B cell (primary cell): Measurements from ENCODE around the gene ITPR1. TPM values are rescaled to one million over a fixed set of nuclear protein-coding genes. Genes with fewer than 3 reads are reported as not detected.

Experiments
- ATAC-seq: fragments of 200-7000 bp; cut with Tn5 transposase; one replicate; pipeline ENCODE4 v1.10.0; 2021; ENCODE audit warnings: low read depth, mild to moderate bottlenecking, moderate number of reproducible peaks, moderate library complexity
- CTCF ChIA-PET: fragments of 350-600 bp; sonication (Branson Sonifier 250); formaldehyde crosslinking; loops from one replicate; lab custom pipeline; 2021; ENCODE audit warnings: antibody characterized with exemption, inconsistent platforms; lab: Charles Lee
- POLR2A ChIA-PET: fragments of 350-600 bp; sonication (Branson Sonifier 250); formaldehyde crosslinking; loops from one replicate; lab custom pipeline; 2021; ENCODE audit warnings: antibody characterized with exemption; lab: Charles Lee
- DNase-seq: peaks from one replicate; pipeline ENCODE4 v3.0.0; 2013
- H2AFZ ChIP-seq: 2 replicates; pipeline ENCODE4 v1.6.1; 2012; ENCODE audit warnings: mild to moderate bottlenecking, low read depth, low read length; ENCODE audit not compliant: insufficient read depth, poor library complexity, severe bottlenecking
- H3K27ac ChIP-seq, 2 donors: 1 replicate in 1 of 2; 2 replicates in 1 of 2; pipeline ENCODE4 v1.5.1; 2012 to 2013; ENCODE audit warnings: low read length in 2 of 2, mild to moderate bottlenecking in 2 of 2, moderate library complexity in 1 of 2
- H3K27me3 ChIP-seq, 4 experiments: fragments of 200-600 bp in 1 of 4; sonication (generic) in 1 of 4; replicated peaks in 1 of 4; 1 replicate in 2 of 4; 2 replicates in 2 of 4; pipeline versions ENCODE4 v1.6.1 to v1.7.0; 2013 to 2016; ENCODE audit warnings: low read length in 3 of 4, mild to moderate bottlenecking in 2 of 4, mixed read lengths in 1 of 4, moderate library complexity in 1 of 4; ENCODE audit not compliant: insufficient read depth in 4 of 4, control insufficient read depth in 3 of 4; ENCODE audit errors: control extremely low read depth in 1 of 4
- H3K36me3 ChIP-seq, 2 experiments: replicated peaks in 1 of 2; 1 replicate in 1 of 2; 2 replicates in 1 of 2; pipeline versions ENCODE4 v1.6.1 to v1.7.1; 2013; ENCODE audit warnings: low read length in 1 of 2; ENCODE audit not compliant: insufficient read depth in 2 of 2, control insufficient read depth in 1 of 2; ENCODE audit errors: control extremely low read depth in 1 of 2, extremely low read depth in 1 of 2
- H3K4me1 ChIP-seq, 2 donors: fragments of 200-600 bp in 1 of 2; sonication (generic) in 1 of 2; 1 replicate in 1 of 2; 2 replicates in 1 of 2; pipeline versions ENCODE4 v1.5.1 to v1.6.1; 2013 to 2017; ENCODE audit warnings: low read length in 2 of 2; ENCODE audit not compliant: control insufficient read depth in 2 of 2, insufficient read depth in 2 of 2
- H3K4me2 ChIP-seq: replicated peaks from 2 replicates; pipeline ENCODE3; 2012; ENCODE audit warnings: mild to moderate bottlenecking, low read depth, low read length; ENCODE audit not compliant: poor library complexity, severe bottlenecking
- H3K4me3 ChIP-seq, 5 experiments: fragments of 200-600 bp in 1 of 5; sonication (generic) in 1 of 5; 1 replicate in 3 of 5; 2 replicates in 2 of 5; pipeline versions ENCODE4 v1.5.1 to v1.7.0; 2011 to 2016; ENCODE audit warnings: low read length in 4 of 5, mild to moderate bottlenecking in 4 of 5, low read depth in 2 of 5, control low read depth in 1 of 5, moderate library complexity in 1 of 5; ENCODE audit not compliant: insufficient read depth in 1 of 5; ENCODE audit errors: control extremely low read depth in 1 of 5, extremely low read depth in 1 of 5
- H3K79me2 ChIP-seq: fragments of 200-600 bp; sonication (generic); one replicate; pipeline ENCODE4 v1.6.0; 2016; ENCODE audit warnings: low read length; ENCODE audit not compliant: control insufficient read depth, insufficient read depth
- H3K9ac ChIP-seq: fragments of 200-600 bp; sonication (generic); 2 replicates; pipeline ENCODE4 v1.6.1; 2017; ENCODE audit warnings: mild to moderate bottlenecking, low read length, moderate library complexity
- H3K9me3 ChIP-seq, 3 donors: one replicate each; pipeline versions ENCODE4 v1.6.1 to v1.7.1; 2013; ENCODE audit warnings: low read length in 2 of 3; ENCODE audit not compliant: control insufficient read depth in 2 of 3, insufficient read depth in 1 of 3; ENCODE audit errors: control extremely low read depth in 1 of 3
- H4K20me1 ChIP-seq: 2 replicates; pipeline ENCODE4 v1.6.0; 2012; ENCODE audit warnings: mild to moderate bottlenecking, low read length; ENCODE audit not compliant: insufficient read depth, control insufficient read depth, poor library complexity, severe bottlenecking
- H3K27ac Mint-ChIP-seq: one replicate; pipeline ENCODE4 v1.8.0; 2021; ENCODE audit warnings: mixed read lengths
- H3K27me3 Mint-ChIP-seq: one replicate; pipeline ENCODE4 v1.8.0; 2021; ENCODE audit warnings: mixed read lengths
- H3K4me1 Mint-ChIP-seq: one replicate; pipeline ENCODE4 v1.8.0; 2021; ENCODE audit warnings: mixed read lengths
- H3K4me3 Mint-ChIP-seq: one replicate; pipeline ENCODE4 v1.8.0; 2021; ENCODE audit warnings: mixed read lengths
- H3K9me3 Mint-ChIP-seq: one replicate; pipeline ENCODE4 v1.8.0; 2022; ENCODE audit warnings: mixed read lengths; ENCODE audit not compliant: insufficient read depth
- CTCF ChIP-seq: fragments of 200-600 bp; IDR thresholded peaks from one replicate; pipeline ENCODE4 v1.8.0; 2022; ENCODE audit warnings: antibody characterized with exemption, mild to moderate bottlenecking
- EZH2 ChIP-seq: IDR thresholded peaks from 2 replicates; pipeline ENCODE4 v1.6.1; 2012; ENCODE audit warnings: borderline replicate concordance, low read depth, mild to moderate bottlenecking, moderate library complexity, low read length; ENCODE audit not compliant: insufficient read depth, poor library complexity, severe bottlenecking
- WGBS: methylation state at CpG from one replicate; pipeline ENCODE4 v1.1.5; 2013; ENCODE audit warnings: missing lambda C conversion rate; ENCODE audit not compliant: insufficient coverage; 5-methylcytosine and 5-hydroxymethylcytosine counted together
- intact Hi-C: fragments of 100-400 bp; cut with micrococcal nuclease; formaldehyde crosslinking; loops from one replicate; pipeline ENCODE4 v1.10.0; 2022
- polyA plus RNA-seq: library from polyadenylated mRNA; depleted of rRNA; stranded (reverse); fragments of >200 nt; gene quantifications from 2 replicates; pipeline ENCODE4 v1.2.3, GENCODE V29; 2012
- total RNA-seq, 2 donors: library from RNA; stranded (reverse); fragments of 120-200 nt in 1 of 2; gene quantifications; 1 replicate in 1 of 2; 2 replicates in 1 of 2; pipeline versions ENCODE4 v1.2.3 to v1.2.4, GENCODE V29; 2013 to 2022

ITPR1 gene
- total and polyA plus RNA-seq, 2 donors (not counting 1 experiment from before 2014, with no cell fraction given), result 64.0 to 332 TPM

DNA sequence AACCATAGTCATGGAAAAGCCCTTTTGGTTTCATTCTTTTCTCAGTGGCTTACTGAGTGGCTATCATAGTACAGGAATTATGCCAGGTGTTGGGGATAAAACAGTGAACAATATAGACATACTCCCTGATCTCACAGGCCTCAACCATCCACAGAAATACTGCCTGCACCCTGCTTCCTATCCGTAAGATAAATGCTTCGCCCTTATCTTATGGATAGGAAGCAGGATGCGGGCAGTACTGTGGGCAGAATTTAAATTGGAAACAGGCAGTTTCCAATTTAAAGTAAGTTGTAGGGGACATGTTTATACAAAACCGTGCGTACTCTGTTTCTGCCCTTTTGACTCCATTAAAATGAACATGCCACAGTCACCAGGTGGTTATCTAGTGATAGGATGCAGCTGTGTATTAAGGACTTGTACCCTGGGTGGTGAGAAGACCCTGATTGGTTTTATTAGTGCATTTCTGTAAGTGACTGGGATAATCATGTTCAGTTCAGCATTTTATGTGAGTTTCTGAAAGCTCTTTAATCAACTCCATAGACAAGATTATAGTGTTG lies 344.3 kb downstream of the ITPR1 start:
- Mint-ChIP-seq H3K4me3 (no peak overlapping the region), H3K27ac (no peak overlapping the region), H3K9me3 (no peaks in the 10 kb centered on the region), H3K4me1 (peaks cover 39% of the 10 kb centered on the region), H3K27me3 (no peaks in the 10 kb centered on the region)
- Histone ChIP-seq H3K4me3 (no peak overlapping the region), H3K4me2 (no peak overlapping the region), H3K4me1 (peaks cover 0 to 14% of the 10 kb centered on the region in 2 donors), H3K9me3 (no peaks in the 10 kb centered on the region), H3K27ac (no peak overlapping the region), H4K20me1 (peaks cover 42% of the 10 kb centered on the region), H3K27me3 (no peaks in the 10 kb centered on the region), H2AFZ (no peak overlapping the region), H3K79me2 (no peaks in the 10 kb centered on the region), H3K36me3 (peaks cover 6 to 61% of the 10 kb centered on the region in 2 experiments), H3K9ac (no peak overlapping the region)
- TF ChIP-seq EZH2, result no peak
- TF ChIP-seq CTCF, result no peak
- no peak for ATAC-seq
- POLR2A ChIA-PET, result interaction anchor here (2.7 kb wide), 1 partner anchor 146 kb away, joined by 6 read pairs; no protein-coding TSS in a partner anchor
- intact Hi-C loops, result no loop called here
- no peak for DNase-seq
- CTCF ChIA-PET, result interaction anchor here (1.1 to 1.3 kb wide), 3 partner anchors 10 to 126 kb away, joined by 3 to 5 read pairs (median 4); no protein-coding TSS in a partner anchor
- WGBS, result 100% methylated on average over 1 of the region's 5 CpGs

DNA sequence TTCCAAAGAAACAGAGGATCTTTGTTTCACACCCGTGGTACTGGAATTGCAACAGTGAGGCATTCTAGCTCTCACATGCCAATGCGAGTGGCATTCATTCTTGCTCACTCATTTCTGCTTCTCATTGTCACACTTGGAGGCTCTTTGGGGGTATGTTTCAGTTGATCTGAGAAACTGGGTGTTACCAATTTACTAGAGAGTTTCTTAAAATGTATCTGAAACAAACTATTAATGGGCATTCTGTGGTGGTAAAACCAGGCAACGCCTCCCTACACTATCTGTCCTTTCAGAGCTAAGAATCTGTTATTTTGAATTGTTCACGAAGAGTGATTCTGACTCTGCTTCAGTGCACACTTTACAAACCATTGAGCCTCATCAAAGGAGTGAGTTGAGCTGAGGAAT lies 345.5 kb downstream of the ITPR1 start:
- Histone ChIP-seq H3K9ac (no peak overlapping the region), H2AFZ (no peak overlapping the region), H3K4me2 (no peak overlapping the region), H4K20me1 (peaks cover 30% of the 10 kb centered on the region), H3K27me3 (no peaks in the 10 kb centered on the region), H3K4me1 (peaks cover 0 to 14% of the 10 kb centered on the region in 2 donors), H3K79me2 (no peaks in the 10 kb centered on the region), H3K4me3 (no peak overlapping the region), H3K9me3 (no peaks in the 10 kb centered on the region), H3K36me3 (peaks cover 6 to 52% of the 10 kb centered on the region in 2 experiments), H3K27ac (no peak overlapping the region)
- ChIA-PET POLR2A (interaction anchor here (2.7 kb wide), 1 partner anchor 145 kb away, joined by 6 read pairs; no protein-coding TSS in a partner anchor), CTCF (interaction anchor here (0.7 to 1.3 kb wide), 8 partner anchors 12 to 219 kb away, joined by 3 to 5 read pairs (median 4); partner anchors contain the start of gene BHLHE40)
- H3K4me1 Mint-ChIP-seq, result peaks cover 33% of the 10 kb centered on the region
- H3K27ac Mint-ChIP-seq, result no peak overlapping the region
- ATAC-seq, result no peak
- DNase-seq, result no peak
- intact Hi-C loops, result no loop called here
- TF ChIP-seq CTCF, result no peak
- no peak for TF ChIP-seq EZH2
- H3K27me3 Mint-ChIP-seq, result no peaks in the 10 kb centered on the region
- WGBS, result no CpG with 5 or more reads among the region's 4 CpGs
- no peak overlapping the region for H3K4me3 Mint-ChIP-seq
- no peaks in the 10 kb centered on the region for H3K9me3 Mint-ChIP-seq
